ENCODE results near the gene SIRT2. TPM values are rescaled to one million over a fixed set of nuclear protein-coding genes. Genes with fewer than 3 reads are reported as not detected.

SIRT2 gene
- polyA plus RNA-seq, 1 donor, result 104 TPM

GRCh38 chr19:38845374-38846024 lies 53.9 kb downstream of the SIRT2 start:
- no peak for DNase-seq (ENCODE audit: low read depth)

GRCh38 chr19:38844093-38844686 lies 55.2 kb downstream of the SIRT2 start:
- no peak for DNase-seq (ENCODE audit: low read depth)

DNA sequence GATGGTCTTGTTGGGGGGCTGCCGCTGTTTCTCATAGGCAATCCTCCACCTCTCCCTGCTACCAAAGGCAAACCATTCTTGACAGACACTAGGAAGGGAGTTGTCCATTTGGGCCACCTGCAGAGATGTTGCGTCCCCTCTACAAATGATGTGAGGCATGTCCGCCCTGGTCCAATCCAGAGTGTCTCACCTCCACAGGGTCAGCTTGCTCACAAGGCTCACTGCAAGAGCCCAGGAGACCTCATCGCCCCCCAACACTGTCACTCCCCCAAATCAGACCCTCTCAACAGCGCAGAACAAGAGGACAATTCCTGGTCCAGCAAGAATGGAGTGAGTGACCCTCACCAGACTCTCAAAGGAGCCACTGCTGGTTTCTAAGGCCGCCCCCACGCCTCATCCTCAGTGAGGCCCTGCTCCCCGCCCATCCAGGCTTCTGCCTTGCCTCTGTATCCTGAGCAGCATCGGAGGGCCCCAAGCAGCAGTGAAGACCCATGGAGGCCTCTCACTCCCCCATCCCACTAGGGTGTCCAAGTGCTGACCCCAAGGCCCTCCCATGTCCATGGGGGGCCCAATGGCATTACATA lies 56.2 kb downstream of the SIRT2 start:
- no peak for DNase-seq (ENCODE audit: low read depth)

DNA sequence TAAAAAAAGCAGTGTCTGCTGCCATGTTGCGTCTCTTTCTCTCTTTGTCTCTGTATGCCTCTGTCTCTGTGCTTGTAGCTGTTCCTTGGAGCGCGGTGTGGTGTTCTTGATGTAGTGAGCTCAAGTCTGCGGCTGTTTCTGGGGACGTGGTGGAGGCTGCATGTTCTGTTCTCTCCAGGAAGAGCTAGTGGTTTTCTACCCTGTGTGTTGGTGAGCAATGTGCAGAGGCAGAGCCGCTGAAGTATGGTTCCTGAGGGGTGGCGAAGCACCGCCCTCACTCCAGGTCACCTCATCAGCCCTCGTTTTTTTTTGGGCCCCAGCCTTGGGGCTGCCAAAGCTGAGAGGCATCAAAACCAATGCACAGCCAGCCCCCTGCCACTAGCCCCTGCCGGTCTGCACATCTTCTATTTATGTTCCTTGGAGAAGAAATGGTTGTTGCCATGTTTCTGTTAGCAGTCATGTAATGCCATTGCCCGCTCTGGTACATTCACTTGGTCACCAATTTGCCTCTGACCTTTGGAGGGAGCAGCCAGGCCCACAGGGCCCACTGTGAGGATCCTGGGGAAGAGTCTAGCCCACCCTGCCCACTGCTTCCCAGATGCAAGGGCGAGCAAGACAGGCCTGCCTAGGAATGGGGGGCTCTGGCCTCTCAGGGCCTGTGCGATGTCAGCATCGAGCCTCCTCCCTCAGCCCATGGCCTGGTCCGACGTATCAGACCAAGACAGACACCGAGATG lies 56.8 kb downstream of the SIRT2 start:
- no peak for DNase-seq (ENCODE audit: low read depth)

- DNase-seq (ENCODE audit: low read depth), result no peak
These were observed 57.5 kb downstream of the SIRT2 start for GRCh38 chr19:38841787-38842438.

DNA sequence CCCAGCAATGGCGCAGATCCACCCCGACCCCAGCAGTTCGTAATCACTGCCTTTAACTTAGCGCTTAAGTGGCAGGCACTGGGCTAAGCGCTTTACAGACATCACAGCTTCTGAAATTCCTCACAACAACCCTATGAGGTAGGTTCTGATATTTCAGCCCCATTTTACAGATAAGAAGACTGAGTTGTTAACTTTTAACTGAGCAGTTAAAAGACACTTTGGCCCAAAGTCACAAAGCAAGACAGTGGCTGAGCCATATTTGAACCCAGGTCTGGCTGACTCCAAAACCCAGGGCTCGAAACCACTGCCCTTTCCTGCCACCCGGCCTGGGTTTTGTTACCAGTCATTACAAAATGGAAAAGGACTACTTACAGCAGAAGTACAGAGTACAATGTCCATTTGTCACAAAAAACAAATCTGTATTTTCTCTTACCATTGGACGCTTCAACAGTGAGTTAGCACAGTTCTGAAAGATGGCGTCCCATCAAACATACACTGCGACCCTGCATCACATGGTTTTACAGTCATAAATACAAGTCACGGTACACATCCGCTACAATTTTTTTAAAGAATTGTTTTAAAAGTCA lies 58.1 kb downstream of the SIRT2 start:
- no peak for DNase-seq (ENCODE audit: low read depth)

DNA sequence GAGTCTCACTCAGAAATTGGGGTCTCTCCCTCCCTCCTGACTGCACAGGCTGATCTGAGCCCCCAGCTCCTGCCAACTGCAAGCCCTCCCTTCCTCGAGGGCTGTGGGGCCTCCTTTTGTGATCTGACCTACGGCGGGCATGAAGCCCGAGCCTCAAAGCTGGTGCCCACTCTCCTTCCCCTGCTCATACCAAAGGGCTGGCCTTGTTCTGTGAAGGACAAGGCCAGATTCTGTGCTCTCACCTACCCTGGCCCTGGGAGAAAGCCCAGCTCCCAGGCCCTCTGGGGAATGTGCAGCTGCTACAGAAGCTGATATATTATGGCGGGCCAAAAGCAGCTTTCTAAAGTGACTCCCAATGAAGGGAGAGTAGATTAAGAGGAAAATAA lies 58.8 kb downstream of the SIRT2 start:
- no peak for DNase-seq (ENCODE audit: low read depth)

- DNase-seq (ENCODE audit: low read depth), result no peak
These were observed 59.4 kb downstream of the SIRT2 start for GRCh38 chr19:38839816-38840582.

DNA sequence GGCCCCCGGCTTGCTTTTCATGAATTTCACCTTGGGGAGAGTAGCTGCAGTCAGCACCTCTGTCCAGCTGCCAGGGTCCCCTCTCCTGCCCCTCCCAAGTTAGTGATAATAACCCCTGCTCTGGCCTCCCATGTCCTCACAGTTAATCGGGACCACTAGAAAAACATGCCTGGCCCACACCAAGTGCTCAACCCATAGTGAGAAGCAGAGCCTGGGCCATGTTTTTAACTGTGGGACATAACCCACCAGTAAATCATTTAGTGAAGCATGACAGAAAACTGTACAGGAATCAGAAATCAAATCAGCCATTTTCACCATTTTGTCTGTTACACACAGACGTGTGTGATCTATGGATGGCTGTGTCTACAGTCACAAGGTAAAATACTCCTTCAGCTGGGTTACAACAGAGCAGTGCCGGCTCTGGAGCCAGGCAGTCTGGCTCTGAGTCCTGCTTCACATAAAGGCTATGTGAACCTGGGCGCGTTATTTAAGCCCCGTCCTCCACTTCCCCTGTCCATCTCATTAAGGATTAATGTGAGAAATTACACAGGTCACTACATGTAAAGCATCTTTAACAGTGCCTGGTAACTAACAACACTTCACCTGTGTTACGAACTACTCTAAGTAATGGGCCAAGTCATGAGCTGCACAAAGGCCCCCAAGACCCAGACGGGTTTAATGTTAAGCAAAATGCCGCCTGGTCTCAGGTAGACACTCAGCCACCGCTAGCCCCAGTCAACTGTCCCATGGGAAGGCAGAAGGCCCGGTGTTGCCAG lies 60.2 kb downstream of the SIRT2 start:
- DNase-seq (ENCODE audit: low read depth), result no peak

DNA sequence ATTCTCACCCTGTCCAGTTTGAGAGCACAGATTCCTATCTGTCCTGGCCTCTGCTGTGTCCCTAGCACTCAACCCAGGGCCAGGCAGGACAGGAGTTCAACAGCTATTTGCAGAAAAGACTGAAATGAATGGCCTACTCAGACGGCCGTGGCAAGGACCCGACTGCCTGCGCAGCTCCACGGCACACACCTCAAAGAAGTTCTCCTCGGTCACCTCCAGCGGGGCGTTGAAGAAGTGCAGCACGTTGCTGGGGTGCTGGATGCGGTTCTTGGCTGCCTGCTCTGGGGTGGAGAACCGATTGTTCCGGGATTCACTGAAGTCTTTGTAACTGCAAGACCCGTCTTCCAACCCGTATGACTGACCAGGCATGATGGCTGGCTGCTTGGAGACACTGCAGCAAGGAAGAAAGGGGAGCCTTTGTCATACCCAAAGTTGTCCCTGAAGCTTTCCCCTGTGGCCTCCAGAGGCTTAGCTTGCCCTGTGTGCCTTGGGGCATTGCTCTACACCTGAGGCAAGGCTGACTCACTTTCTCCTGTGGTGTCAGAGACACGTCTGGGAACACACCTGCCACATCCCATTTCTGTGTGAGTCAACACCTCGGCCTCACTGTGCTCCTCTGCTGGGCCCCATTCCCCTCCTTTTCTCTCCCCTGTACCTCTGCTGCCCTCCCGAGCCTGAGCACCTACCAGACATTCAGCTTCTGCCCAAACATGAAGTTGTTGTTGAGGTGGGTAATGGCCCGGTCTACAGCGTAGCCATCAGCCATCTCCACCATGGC lies 61.0 kb downstream of the SIRT2 start:
- no peak for DNase-seq (ENCODE audit: low read depth)

GRCh38 chr19:38837656-38838121 lies 61.7 kb downstream of the SIRT2 start:
- no peak for DNase-seq (ENCODE audit: low read depth)

DNA sequence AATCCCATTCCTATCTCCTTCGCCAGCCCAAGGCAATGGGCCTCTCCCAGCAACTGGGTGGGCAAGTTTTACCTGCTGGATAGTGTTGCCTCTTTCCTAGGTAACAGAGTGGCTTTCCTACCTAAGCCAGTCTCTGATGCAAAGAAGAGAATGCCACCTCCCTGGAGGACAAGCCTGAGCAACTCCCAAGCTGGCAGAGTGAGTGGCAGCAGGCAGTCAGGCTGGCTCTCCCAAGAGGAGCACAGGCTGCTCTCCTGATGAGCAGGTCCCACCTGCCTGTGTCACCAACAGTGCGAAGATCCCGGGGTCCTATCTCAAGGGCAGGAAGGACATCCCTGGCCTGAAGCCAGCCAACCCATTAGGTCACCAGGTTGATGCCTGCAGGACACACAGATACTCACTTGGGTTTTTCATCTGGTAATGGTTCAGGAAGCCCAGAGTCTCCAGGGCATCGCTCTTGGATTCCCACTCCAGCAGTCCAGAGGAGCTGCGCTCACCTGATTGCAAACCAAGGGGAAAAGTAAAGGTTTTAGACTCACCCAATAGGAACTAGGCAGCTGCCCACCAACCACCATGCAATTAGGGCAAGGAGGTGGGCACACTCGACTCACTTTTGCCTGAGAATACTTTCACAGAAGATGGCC lies 62.3 kb downstream of the SIRT2 start:
- DNase-seq (ENCODE audit: low read depth), result no peak

DNA sequence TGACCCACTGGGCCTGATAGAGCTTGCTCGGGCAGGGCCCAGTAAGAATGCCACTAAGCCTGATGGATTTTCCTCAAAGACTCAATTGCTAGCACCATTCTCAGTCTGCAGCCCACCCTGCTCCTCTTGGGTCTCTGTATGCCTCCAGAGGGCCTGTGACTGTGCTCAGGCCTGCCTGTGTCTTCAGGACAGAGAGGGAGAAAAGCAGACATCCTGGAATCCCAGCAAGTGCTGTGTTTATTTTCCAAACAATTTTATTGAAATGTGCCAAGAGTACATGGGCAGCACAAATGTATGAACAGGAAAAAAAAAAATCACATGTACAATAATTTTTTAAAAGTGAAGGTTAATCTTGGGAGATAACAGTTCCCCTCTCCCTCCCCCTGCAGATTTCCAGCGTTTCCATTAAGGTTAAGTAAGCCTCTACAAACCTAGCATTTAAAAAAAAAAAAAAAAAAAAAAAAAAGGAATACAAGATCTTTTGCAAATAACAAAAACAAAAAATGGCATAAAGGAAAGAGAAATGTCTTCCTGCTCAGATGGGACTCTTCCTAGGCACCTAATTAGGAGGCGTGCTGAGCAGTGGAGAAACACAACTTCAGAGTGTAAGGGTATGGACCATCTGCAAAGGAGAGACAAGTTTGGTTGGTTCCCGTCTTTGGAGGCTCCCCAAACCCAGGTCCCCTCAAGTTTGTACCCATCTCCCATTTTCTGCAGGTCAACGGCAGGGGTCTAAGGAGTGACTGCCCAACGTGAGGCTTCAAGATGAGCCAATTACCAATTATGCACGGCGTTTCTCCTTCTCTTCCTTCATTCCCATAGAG lies 63.0 kb downstream of the SIRT2 start:
- no peak for DNase-seq (ENCODE audit: low read depth)

GRCh38 chr19:38834590-38834989 lies 64.8 kb downstream of the SIRT2 start:
- DNase-seq (ENCODE audit: low read depth), result no peak

DNA sequence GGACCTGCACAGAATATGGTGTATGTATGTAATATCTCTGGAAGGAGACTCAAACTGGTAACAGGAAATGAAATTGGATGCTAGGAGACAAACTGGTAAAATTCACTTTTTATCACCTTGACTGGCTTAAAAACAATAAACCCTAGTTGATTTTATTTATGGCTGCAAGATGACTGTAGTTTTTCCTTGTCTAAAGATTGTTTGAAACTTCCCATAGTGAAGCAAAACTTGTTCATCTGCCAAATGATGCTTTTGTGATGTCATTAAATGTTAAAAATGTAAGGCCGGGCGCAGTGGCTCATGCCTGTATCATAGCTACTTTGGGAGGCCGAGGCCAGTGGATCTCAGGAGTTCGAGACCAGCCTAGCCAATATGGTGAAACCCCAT lies 65.3 kb downstream of the SIRT2 start:
- no peak for DNase-seq (ENCODE audit: low read depth)

DNA sequence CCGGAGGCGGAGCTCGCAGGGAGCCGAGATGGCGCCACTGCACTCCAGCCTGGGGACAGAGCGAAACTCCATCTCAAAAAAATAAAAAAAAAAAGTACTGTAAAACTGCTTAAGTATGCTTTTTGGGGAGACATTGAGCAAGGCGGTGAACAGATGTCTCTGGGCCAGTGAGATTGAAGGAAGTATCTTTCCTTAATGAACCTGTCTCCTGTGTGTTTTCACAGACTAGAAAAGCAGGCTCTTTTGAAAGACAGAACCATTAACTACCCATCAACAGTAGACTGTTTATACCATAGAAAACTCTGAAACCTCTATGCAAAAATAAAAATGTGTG lies 66.4 kb downstream of the SIRT2 start:
- no peak for DNase-seq (ENCODE audit: low read depth)

- DNase-seq (ENCODE audit: low read depth), result no peak
These were observed 68.2 kb downstream of the SIRT2 start for GRCh38 chr19:38831142-38831605.

Measured in forelimb muscle (tissue), 1 donor.